Measurements from ENCODE around the gene FSTL5. TPM values are rescaled to one million over a fixed set of nuclear protein-coding genes. Genes with fewer than 3 reads are reported as not detected.

FSTL5 gene
- total and polyA plus RNA-seq, 2 of the 13 experiments (the other 11 are each of a cell fraction or from before 2014, with no cell fraction given): 0.03 to 0.07 TPM

- intact Hi-C loops (cut with micrococcal nuclease; ENCODE audit: unreplicated experiment) (no loop called here), in situ Hi-C loops (cut with HindIII; ENCODE audit: extremely low pct_ligation_motif_present, low pct_unique_long_range_greater_than_20kb) (no loop called here)
- Histone ChIP-seq H3K79me2 (ENCODE audit: insufficient read depth, low read length) (no peaks in the 10 kb centered on the region), H3K36me3 (replicated peaks in 1 of 2; ENCODE audit: control insufficient read depth in 1 of 2, insufficient read depth in 2 of 2, low read length in 2 of 2) (no peaks in the 10 kb centered on the region), H3K9me3 (ENCODE audit: low read length) (no peaks in the 10 kb centered on the region), H3K4me2 (ENCODE audit: low read depth, low read length) (no peak overlapping the region), H3K27ac (ENCODE audit: extremely low read length, insufficient read depth, low read length) (no peak overlapping the region), H2AFZ (ENCODE audit: low read length) (no peak overlapping the region), H3K4me3 (replicated peaks in 1 of 3; ENCODE audit: insufficient read depth in 1 of 3, low read depth in 2 of 3, low read length in 3 of 3) (no peak overlapping the region), H3K4me1 (ENCODE audit: insufficient read depth, low read length) (no peaks in the 10 kb centered on the region), H4K20me1 (ENCODE audit: insufficient read depth, low read length) (no peaks in the 10 kb centered on the region), H3K27me3 (ENCODE audit: control insufficient read depth in 1 of 2, insufficient read depth in 2 of 2, low read length in 2 of 2) (no peaks in the 10 kb centered on the region), H3K9ac (ENCODE audit: insufficient read depth, low read depth, low read length) (no peak overlapping the region)
- ChIA-PET CTCF (ENCODE audit: low intra/inter-chr PET ratio, low total read pairs) (no interaction called here), POLR2A (no interaction called here)
- no peak for ATAC-seq
- WGBS (ENCODE audit: low lambda C conversion rate): 0% methylated on average over 1 of the region's 1 CpG
- BruUV-seq (replicated peaks): no TSS peak
- FAIRE-seq: no peak
- no peak for DNase-seq (ENCODE audit: low spot score)
- no peak for TF ChIP-seq E2F1 (CRISPR knock-in tag; IDR thresholded peaks at IDR 0.05)
- no peak for TF ChIP-seq FIP1L1 (IDR thresholded peaks at IDR 0.05; ENCODE audit: borderline replicate concordance, insufficient read depth, low read depth, low read length)
- no peak for TF ChIP-seq MTA1 (CRISPR knock-in tag; IDR thresholded peaks at IDR 0.05; ENCODE audit: borderline replicate concordance)
- no peak for TF ChIP-seq SP4 (CRISPR knock-in tag; IDR thresholded peaks at IDR 0.05)
- no peak for TF ChIP-seq ETS1 (CRISPR knock-in tag; IDR thresholded peaks at IDR 0.05)
These were observed 104.1 kb downstream of the FSTL5 start for GRCh38 chr4:162059656-162060055.

GRCh38 chr4:162056990-162057389 is 106.8 kb downstream of the FSTL5 start:
- Histone ChIP-seq H3K9ac (ENCODE audit: insufficient read depth, low read depth, low read length) (no peak overlapping the region), H3K4me3 (replicated peaks in 1 of 3; ENCODE audit: insufficient read depth in 1 of 3, low read depth in 2 of 3, low read length in 3 of 3) (no peak overlapping the region), H2AFZ (ENCODE audit: low read length) (no peak overlapping the region), H4K20me1 (ENCODE audit: insufficient read depth, low read length) (no peaks in the 10 kb centered on the region), H3K9me3 (ENCODE audit: low read length) (no peaks in the 10 kb centered on the region), H3K27ac (ENCODE audit: extremely low read length, insufficient read depth, low read length) (no peak overlapping the region), H3K79me2 (ENCODE audit: insufficient read depth, low read length) (no peaks in the 10 kb centered on the region), H3K27me3 (ENCODE audit: control insufficient read depth in 1 of 2, insufficient read depth in 2 of 2, low read length in 2 of 2) (no peaks in the 10 kb centered on the region), H3K4me2 (ENCODE audit: low read depth, low read length) (no peak overlapping the region), H3K4me1 (ENCODE audit: insufficient read depth, low read length) (no peaks in the 10 kb centered on the region), H3K36me3 (replicated peaks in 1 of 2; ENCODE audit: control insufficient read depth in 1 of 2, insufficient read depth in 2 of 2, low read length in 2 of 2) (no peaks in the 10 kb centered on the region)
- DNase-seq (ENCODE audit: low spot score) (no peak), ATAC-seq (no peak), FAIRE-seq (no peak)
- TF ChIP-seq SOX13 (IDR thresholded peaks at IDR 0.05) (no peak), SOX13 (CRISPR knock-in tag; conservative IDR thresholded peaks at IDR 0.05 in 1 of 2, IDR thresholded peaks at IDR 0.05 in 1 of 2) (no peak), ZNF407 (CRISPR knock-in tag; IDR thresholded peaks at IDR 0.05; ENCODE audit: not compliant biosample characterization) (no peak)
- intact Hi-C loops (cut with micrococcal nuclease; ENCODE audit: unreplicated experiment) (no loop called here), in situ Hi-C loops (cut with HindIII; ENCODE audit: extremely low pct_ligation_motif_present, low pct_unique_long_range_greater_than_20kb) (no loop called here)
- ChIA-PET CTCF (ENCODE audit: low intra/inter-chr PET ratio, low total read pairs) (no interaction called here), POLR2A (no interaction called here)
- WGBS (ENCODE audit: low lambda C conversion rate): 9% methylated on average over 8 of the region's 8 CpGs
- no TSS peak for BruUV-seq (replicated peaks)
